Chondrocyte (in vitro differentiated cells): ENCODE results near the gene EPS8L3. TPM values are rescaled to one million over a fixed set of nuclear protein-coding genes. Genes with fewer than 3 reads are reported as not detected.
A peak's percentile ranks its signal among the peaks of the same experiment; 100 is the strongest.
"Not testable (repeated sequence)": the region's sequence is repeated elsewhere in the genome, so short reads cannot be mapped to it uniquely, and the experiment has no call there.

Experiments
- DNase-seq: peaks from one replicate; pipeline ENCODE4 v3.0.0; 2021; ENCODE audit warnings: mixed read lengths, low spot score
- H3K27ac Mint-ChIP-seq: one replicate; pipeline ENCODE4 v1.8.0; 2021; ENCODE audit warnings: mild to moderate bottlenecking, moderate library complexity, mixed read lengths; ENCODE audit not compliant: unreplicated experiment
- H3K27me3 Mint-ChIP-seq: 2 replicates; pipeline ENCODE4 v1.8.0; 2021; ENCODE audit warnings: low read depth, mixed read lengths
- H3K36me3 Mint-ChIP-seq: 2 replicates; pipeline ENCODE4 v1.8.0; 2021; ENCODE audit warnings: low read depth, mixed read lengths
- H3K4me1 Mint-ChIP-seq: 2 replicates; pipeline ENCODE4 v1.8.0; 2021; ENCODE audit warnings: low read depth, mild to moderate bottlenecking, mixed read lengths
- H3K4me3 Mint-ChIP-seq: one replicate; pipeline ENCODE4 v1.8.0; 2021; ENCODE audit warnings: mild to moderate bottlenecking, moderate library complexity, mixed read lengths; ENCODE audit not compliant: unreplicated experiment
- H3K9me3 Mint-ChIP-seq: 2 replicates; pipeline ENCODE4 v1.8.0; 2021; ENCODE audit warnings: low read depth, mixed read lengths
- CTCF ChIP-seq: fragments of 200-600 bp; sonication (generic); IDR thresholded peaks from 2 replicates; pipeline ENCODE4 v1.5.0; 2021; ENCODE audit warnings: antibody characterized with exemption, mild to moderate bottlenecking, moderate library complexity
- total RNA-seq: library from RNA; stranded (reverse); gene quantifications from 3 replicates; pipeline ENCODE4 v1.2.1, GENCODE V29; 2021

EPS8L3 gene
- total RNA-seq, 1 donor from 2014 or later: not detected

GRCh38 chr1:109768335-109768650 is 4.6 kb upstream of the EPS8L3 start:
- Mint-ChIP-seq H3K27me3 (no peaks in the 10 kb centered on the region), H3K36me3 (no peaks in the 10 kb centered on the region), H3K9me3 (no peaks in the 10 kb centered on the region), H3K4me3 (no peak overlapping the region), H3K4me1 (peaks cover 3% of the 10 kb centered on the region), H3K27ac (no peak overlapping the region)
- peak; percentile 53 for DNase-seq
- TF ChIP-seq CTCF: no peak

- Mint-ChIP-seq H3K4me3 (no peak overlapping the region), H3K27me3 (no peaks in the 10 kb centered on the region), H3K9me3 (no peaks in the 10 kb centered on the region), H3K36me3 (no peaks in the 10 kb centered on the region), H3K4me1 (peaks cover 3% of the 10 kb centered on the region), H3K27ac (no peak overlapping the region)
- peak; percentile 49 for DNase-seq
- TF ChIP-seq CTCF: no peak
Observed at GRCh38 chr1:109767637-109768334, 4.1 kb upstream of the EPS8L3 start.

- not testable (repeated sequence) for H3K9me3 Mint-ChIP-seq, H3K4me1 Mint-ChIP-seq, H3K27me3 Mint-ChIP-seq, H3K4me3 Mint-ChIP-seq, H3K27ac Mint-ChIP-seq, H3K36me3 Mint-ChIP-seq
- peak; percentile 21 for DNase-seq
Observed at GRCh38 chr1:109766991-109767636, 3.4 kb upstream of the EPS8L3 start.

GRCh38 chr1:109765896-109766615 is 2.3 kb upstream of the EPS8L3 start:
- H3K4me1 Mint-ChIP-seq: peaks cover 3% of the 10 kb centered on the region
- H3K27ac Mint-ChIP-seq: no peak overlapping the region
- no peaks in the 10 kb centered on the region for H3K27me3 Mint-ChIP-seq
- TF ChIP-seq CTCF: no peak
- DNase-seq: peak; percentile 52
- no peak overlapping the region for H3K4me3 Mint-ChIP-seq
- H3K9me3 Mint-ChIP-seq: no peaks in the 10 kb centered on the region
- no peaks in the 10 kb centered on the region for H3K36me3 Mint-ChIP-seq

GRCh38 chr1:109765483-109765815 is 1.7 kb upstream of the EPS8L3 start:
- no peaks in the 10 kb centered on the region for H3K9me3 Mint-ChIP-seq
- peaks cover 3% of the 10 kb centered on the region for H3K4me1 Mint-ChIP-seq
- H3K4me3 Mint-ChIP-seq: no peak overlapping the region

More at GRCh38 chr1:109765483-109765815, 1.7 kb upstream of the EPS8L3 start:
- peak; percentile 66 for DNase-seq
- TF ChIP-seq CTCF: no peak
- H3K27ac Mint-ChIP-seq: no peak overlapping the region
- no peaks in the 10 kb centered on the region for H3K36me3 Mint-ChIP-seq
- no peaks in the 10 kb centered on the region for H3K27me3 Mint-ChIP-seq
